22Rv1 (cell line): ENCODE measurements around the gene S1PR1.
A peak's percentile ranks its signal among the peaks of the same experiment; 100 is the strongest.

ENCODE experiments used
- H3K27ac ChIP-seq: fragments of 450-650 bp; 2 replicates; pipeline ENCODE4 v1.5.1; 2017
- ZFX ChIP-seq: fragments of 450-650 bp; IDR thresholded peaks from 2 replicates; pipeline ENCODE4 v1.6.1; 2017; ENCODE audit warnings: antibody characterized with exemption, borderline replicate concordance
- TF ChIP-seq, protein P1 (sequence below): fragments of 450-650 bp; IDR thresholded peaks from 2 replicates; pipeline ENCODE4 v1.5.1; 2017; ENCODE audit warnings: mild to moderate bottlenecking

Gene S1PR1

DNA sequence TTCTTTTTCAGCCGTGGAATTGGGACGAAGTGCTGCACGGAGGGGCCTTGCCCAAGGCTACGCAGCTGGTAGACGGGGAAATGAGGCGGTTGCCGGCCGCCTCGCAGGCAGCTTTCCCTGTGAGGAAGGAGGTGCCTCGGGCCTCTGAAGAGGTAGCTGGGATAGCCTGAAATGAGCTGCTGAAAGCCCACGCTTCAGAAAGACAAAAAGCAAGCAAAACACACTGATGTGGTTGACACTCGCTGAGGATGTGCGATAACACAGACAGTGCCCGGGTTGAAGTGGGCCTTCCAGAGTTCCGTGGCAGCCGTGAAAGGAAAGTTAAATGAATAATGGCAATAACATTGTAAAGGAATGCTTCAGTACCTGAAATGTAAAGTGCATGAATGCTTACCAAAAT, 47.2 kb downstream of the S1PR1 start:
- H3K27ac ChIP-seq: no peak overlapping the region
- TF ChIP-seq ZFX: no peak
- TF ChIP-seq, protein P1, sequence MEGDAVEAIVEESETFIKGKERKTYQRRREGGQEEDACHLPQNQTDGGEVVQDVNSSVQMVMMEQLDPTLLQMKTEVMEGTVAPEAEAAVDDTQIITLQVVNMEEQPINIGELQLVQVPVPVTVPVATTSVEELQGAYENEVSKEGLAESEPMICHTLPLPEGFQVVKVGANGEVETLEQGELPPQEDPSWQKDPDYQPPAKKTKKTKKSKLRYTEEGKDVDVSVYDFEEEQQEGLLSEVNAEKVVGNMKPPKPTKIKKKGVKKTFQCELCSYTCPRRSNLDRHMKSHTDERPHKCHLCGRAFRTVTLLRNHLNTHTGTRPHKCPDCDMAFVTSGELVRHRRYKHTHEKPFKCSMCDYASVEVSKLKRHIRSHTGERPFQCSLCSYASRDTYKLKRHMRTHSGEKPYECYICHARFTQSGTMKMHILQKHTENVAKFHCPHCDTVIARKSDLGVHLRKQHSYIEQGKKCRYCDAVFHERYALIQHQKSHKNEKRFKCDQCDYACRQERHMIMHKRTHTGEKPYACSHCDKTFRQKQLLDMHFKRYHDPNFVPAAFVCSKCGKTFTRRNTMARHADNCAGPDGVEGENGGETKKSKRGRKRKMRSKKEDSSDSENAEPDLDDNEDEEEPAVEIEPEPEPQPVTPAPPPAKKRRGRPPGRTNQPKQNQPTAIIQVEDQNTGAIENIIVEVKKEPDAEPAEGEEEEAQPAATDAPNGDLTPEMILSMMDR: no peak

DNA sequence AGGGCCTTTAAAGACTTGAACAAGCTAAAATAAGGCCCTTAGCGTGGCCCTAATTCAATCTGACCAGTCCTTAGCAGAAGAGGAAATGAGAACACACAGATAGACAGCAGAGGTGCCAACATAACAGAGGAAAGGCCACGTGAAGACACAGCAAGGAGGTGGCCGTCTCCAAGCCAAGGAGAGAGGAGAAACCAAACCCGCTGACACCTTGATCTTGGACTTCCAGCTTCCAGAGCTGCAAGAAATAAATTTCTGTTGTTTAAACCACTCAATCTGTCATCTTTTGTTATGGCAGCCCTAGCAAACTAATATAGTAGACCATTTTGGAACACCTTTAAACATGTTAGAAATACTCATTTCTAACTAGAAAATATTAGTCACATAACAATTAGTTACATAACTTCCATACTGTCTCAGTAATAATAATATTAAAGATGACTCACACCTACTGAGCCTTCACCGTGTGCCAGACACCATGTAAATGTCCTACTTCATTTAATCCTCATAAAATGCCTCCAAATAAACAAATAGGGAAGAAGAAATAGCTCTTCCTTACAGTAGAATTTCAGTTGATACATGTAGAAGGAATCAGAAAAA, 47.9 kb downstream of the S1PR1 start:
- TF ChIP-seq, protein P1: no peak
- TF ChIP-seq ZFX: no peak
- no peak overlapping the region for H3K27ac ChIP-seq

DNA sequence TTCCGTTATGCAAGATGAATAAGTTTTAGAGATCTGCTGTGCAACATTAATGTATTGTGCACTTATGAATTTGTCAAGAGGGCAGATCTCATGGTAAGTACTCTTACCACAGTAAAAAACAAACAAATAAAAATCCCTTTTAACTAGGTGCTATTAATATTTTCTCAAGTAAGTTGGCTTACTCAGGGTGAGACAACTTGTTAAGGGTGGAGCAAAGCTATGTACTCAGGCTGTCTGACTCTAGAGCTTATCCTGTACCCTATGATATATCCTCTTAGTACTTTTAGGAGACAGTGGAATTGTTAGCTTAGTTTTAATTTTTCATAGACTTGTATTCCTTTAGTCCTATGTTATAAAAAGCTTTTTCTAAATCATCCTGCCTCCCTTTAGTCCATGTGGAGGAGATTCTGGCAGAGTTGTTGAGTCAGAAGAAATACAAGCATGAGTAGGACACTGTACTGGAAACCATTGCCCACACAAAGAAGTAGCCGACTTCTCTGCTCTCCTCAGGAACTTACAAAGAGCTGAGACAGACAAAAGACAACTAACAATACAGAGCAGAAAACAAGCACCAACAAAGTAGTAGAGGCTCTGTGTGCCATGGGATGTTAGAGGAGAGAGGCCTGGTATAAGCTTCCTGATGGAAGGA, 49.2 kb downstream of the S1PR1 start:
- no peak for TF ChIP-seq ZFX
- TF ChIP-seq, protein P1: no peak
- no peak overlapping the region for H3K27ac ChIP-seq

DNA sequence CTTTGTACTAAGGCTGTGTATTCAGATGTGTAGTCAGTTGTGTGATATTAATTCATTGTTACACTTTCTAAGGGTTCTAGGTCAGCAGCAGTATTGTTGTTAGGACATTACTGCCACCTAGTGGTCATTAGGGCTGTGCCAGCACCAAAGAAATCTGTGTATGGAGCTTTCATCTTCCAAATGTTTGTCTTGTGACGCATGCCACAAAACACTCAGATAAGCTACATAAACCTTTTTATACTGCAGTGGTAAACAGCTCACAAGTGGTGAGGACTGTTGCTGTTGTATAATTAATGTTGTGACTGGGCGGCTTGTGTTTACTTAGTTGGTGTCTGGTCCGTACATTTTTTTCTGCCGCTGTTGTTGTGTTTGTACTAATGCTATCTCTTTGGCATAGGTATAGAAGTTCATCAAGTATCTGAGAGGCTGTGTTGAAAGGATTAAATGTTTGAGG, 51.7 kb downstream of the S1PR1 start:
- no peak for TF ChIP-seq ZFX
- TF ChIP-seq, protein P1: peak; percentile 89

DNA sequence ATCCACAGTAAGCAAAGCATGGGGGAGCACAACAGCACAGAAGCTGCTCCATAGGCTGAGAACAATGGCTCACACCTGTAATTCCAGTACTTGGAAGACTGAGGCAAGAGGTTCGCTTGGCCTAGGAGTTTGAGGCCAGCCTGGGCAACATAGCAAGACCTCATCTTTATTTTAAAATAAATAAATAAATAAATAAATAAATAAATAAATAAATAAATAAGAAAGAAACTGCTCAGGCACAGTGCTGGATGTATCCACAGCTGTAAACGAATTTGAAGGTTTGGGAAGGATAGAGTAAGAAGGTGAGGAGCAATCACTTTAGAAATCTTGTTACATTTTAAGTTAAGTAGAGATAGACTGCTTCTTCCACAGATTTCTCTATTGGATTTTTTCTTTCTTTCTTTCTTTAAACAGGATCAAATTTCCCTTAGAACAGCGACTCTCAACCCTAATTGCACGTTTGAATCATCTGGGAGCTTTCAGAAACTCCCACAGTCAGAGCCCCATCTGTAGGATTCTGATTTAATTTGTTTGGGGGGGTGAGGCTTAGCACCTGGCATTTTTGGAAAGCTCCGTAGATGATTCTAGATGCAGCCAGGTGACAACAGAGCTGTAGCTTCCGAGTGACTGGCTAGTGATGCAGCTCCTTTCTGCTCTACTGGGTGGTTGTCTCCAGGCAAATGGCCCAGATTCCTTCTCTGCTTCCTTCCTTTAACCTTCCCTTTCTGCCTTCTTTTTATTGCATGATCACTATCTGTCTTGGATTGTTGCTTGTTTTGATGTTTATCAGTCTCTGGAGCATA, 53.5 kb downstream of the S1PR1 start:
- TF ChIP-seq ZFX: no peak
- TF ChIP-seq, protein P1: no peak
- H3K27ac ChIP-seq: no peak overlapping the region

More for the DNA sequence above, 51.7 kb downstream of the S1PR1 start:
- H3K27ac ChIP-seq: no peak overlapping the region
